HG03354 (cell line): Measurements from ENCODE around the gene PLEKHA3.
"Not testable (repeated sequence)": the region's sequence is repeated elsewhere in the genome, so short reads cannot be mapped to it uniquely, and the experiment has no call there.

Experiments
- ATAC-seq: cut with Tn5 transposase; IDR thresholded peaks from one replicate; pipeline ENCODE4 v1.9.1; 2021; ENCODE audit warnings: mild to moderate bottlenecking; ENCODE audit not compliant: unreplicated experiment, poor library complexity, severe bottlenecking

The PLEKHA3 gene

DNA sequence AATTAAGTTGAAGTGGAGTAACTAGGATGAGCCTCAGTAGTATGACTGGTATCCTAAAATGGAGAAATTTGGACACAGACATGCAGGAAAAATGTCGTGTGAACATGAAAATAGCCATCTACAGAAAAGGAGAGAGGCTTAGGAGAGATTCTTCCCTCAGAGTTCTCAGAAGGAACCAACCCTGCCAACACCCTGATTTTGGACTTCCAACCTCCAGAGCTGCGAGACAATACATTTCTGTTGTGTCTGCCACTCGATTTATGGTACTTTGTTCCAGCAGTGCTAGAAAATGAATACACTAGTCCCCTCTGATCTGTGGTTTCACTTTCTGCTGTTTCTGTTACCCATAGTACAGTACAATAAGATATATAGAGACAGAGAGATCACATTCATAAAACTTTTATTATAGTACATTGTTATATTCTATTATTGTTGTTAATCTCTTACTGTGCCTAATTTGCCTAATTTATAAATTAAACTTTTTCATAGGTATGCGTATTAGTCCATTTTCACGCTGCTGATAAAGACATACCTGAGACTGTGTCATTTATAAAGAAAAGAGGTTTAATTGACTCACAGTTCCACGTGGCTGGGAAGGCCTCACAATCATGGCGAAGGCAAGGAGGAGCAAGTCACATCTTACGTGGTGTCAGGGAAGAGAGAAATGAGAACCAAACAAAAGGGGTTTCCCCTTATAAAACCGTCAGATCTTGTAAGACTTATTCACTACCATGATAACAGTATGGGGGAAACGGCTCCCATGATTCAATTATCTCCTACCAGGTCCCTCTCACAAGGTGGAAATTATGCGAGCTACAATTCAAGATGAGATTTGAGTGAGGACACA lies 41.3 kb downstream of the PLEKHA3 start:
- ATAC-seq: no peak

DNA sequence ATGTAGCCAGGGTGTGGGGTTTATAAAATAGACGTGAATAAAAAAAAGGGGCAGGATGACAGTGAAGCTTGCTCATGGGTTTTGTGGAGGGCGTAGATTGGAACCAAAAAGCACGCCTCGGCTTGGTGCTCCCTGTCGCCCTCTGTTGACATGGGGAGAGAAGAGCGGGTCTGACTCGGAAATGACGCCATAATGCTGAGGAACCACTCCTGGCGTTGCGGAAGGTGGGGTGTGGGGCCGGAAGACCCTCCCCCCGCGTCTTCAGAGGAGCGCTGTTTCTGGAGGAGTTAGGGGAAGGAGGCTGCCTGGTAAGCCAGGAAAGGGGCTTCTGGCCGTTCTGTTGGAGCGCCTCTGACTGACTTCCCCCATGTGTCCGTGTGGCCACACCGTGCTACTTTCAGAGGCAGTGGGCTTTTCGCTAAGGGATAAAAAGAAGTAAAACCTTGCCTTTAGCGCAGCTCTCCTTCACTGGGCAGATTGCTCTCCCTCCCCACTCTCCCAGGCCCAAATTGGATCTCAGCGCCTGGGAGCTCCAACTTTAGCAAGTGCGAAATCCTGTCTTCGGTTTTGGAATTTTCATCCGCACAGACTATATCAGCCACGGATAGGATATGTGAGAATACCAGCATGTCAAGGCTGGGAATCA lies 42.8 kb downstream of the PLEKHA3 start:
- ATAC-seq: peak; percentile 97

DNA sequence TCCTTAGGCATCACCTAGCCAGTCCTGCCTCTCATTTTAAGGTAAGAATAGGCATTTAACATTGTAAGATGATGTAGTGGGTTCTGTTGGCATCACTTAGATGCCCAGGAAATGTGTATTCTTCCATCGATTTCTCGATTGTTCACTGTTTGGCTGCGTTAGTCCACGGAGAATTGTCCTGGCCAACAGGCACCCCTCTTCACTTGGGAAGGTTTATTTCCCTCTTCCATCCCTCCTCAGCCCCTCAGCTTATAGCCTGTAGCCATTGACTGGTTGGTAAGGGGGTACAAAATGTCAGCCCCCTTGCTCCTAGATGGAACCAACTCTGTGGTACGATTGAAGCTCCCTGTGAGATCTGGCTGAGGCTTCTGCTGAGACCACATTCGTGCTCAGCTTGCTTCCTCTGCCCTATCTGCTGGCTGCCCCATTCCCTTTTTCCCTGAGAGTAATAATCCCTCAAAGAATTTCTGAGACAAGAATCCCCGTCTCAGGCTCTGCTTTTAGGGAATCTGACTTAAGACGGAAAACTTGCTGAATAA lies 43.4 kb downstream of the PLEKHA3 start:
- peak; percentile 16 for ATAC-seq

DNA sequence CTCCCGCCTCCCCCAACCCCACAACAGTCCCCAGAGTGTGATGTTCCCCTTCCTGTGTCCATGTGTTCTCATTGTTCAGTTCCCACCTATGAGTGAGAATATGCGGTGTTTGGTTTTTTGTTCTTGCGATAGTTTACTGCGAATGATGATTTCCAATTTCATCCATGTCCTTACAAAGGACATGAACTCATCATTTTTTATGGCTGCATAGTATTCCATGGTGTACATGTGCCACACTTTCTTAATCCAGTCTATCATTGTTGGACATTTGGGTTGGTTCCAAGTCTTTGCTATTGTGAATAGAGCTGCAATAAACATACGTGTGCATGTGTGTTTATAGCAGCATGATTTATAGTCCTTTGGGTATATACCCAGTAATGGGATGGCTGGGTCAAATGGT lies 44.8 kb downstream of the PLEKHA3 start:
- ATAC-seq: not testable (repeated sequence)

DNA sequence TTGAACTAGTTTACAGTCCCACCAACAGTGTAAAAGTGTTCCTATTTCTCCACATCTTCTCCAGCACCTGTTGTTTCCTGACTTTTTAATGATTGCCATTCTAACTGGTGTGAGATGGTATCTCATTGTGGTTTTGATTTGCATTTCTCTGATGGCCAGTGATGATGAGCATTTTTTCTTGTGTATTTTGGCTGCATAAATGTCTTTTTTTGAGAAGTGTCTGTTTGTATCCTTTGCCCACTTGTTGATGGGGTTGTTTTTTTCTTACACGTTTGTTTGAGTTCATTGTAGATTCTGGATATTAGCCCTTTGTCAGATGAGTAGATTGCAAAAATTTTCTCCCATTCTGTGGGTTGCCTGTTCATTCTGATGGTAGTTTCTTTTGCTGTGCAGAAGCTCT lies 45.2 kb downstream of the PLEKHA3 start:
- not testable (repeated sequence) for ATAC-seq

DNA sequence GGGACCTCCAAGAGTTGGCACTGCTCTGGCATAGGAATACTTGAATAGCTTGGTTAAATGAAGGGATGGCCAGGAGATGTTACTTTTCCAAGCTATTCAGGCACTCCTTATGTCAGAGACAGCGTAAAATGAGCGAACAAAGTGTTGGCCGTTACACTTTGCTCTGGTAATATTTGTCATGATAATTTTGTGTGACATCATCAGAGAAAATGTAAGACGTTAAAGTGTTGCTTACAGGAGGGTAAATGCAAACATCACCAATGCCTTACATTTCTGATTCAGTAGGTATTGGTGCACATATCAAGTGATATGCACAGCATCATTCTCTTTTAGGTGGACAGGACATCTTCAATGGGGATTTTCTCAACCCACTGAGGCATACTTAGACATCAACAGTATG lies 46.0 kb downstream of the PLEKHA3 start:
- no peak for ATAC-seq

DNA sequence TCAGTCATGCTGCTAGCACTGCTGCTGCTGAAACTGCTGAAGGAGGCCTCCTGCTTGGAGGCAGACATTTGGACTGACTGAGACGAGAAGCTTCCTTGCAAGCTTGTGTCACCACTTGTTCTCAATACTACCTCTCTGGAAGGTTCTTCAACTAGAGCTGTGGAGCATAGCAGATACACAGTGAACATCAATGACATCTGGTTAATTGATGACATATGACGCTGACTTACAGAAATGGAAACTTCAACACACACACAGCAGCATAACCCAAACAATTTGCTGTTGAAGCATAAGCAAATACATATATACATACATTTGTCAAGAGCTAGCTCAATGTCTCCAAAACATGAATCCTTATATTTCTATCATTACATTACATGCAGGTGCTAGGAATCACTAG lies 47.3 kb downstream of the PLEKHA3 start:
- ATAC-seq: no peak

DNA sequence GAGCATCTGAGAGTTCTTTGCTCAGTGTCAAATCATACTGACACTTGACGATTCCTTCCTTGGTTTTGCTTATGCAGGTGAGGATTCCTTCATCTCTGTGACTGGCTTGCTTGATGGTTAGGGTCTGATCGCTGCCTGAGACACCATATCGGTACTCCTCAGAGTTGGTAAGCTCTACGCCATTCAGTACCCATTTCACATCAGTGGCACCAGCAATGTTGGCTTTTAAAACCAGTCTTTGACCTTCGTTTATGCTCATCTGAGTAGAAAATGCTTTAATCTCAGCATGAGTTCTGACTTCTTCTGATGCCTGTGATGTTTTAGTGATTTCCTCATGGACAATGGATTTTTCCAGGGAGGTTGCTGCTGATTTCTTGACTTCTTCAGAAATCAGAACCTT lies 48.4 kb downstream of the PLEKHA3 start:
- no peak for ATAC-seq

DNA sequence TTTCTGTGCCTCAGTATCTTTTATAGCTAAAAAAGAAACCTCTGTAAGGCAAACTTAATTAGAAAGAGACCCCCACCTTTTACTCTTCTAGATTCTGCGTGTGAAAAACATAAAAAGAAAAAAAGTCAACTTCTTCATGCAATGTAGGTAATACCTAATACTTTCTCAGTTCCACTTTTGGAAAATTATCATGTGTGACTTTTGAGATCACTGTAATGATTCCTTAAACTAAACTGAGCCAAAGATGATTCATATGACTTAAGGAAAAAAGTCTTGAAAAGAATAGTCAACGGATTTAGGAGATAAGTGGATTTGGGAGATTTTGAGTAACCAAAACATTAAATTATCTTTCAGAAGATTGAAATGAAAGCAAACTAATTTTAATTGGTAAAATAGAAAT lies 48.9 kb downstream of the PLEKHA3 start:
- no peak for ATAC-seq

DNA sequence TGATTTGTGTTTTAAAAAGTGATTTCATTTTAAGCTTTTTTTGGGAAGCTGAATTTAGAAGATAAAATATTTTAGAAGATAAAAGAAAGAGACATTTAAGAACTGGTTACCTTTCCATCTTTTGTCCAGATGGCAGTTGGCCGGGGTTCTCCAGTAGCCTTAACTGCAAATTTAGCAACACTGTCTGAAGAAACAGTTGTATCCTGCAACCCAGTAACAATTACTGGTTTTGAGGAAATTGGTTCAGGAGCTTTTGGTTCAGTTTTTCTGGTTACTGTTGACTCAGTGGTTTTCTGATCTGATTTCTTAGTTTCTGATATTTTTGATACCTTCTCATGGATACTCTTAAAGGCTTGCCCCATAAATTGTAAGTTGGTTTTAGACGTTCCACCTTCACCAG lies 49.9 kb downstream of the PLEKHA3 start:
- no peak for ATAC-seq

DNA sequence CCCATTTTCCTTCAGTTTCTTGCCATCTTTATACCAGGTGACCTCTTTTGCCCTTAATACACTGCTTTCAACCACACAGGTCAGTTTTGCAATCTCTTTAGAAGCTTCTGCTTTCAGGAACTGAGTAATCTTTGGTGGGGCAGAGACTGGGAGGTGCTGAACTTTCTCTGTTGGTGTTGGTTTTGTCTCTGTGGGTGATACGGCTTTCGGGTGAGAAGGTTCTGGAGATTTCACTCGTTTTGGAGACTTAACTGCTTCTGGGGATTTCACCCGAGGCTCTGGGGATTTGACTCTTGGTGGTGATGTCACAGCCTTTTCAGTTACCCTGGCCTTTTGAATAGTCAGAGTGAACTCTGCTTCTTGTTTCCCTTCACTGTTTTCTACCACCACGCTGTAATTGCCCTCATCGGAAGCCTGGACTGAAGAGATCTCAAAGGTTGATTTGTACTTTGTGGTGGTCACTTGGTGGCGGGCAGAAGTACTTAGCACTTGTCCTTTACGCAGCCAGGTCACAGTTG lies 50.4 kb downstream of the PLEKHA3 start:
- peak; percentile 96 for ATAC-seq

DNA sequence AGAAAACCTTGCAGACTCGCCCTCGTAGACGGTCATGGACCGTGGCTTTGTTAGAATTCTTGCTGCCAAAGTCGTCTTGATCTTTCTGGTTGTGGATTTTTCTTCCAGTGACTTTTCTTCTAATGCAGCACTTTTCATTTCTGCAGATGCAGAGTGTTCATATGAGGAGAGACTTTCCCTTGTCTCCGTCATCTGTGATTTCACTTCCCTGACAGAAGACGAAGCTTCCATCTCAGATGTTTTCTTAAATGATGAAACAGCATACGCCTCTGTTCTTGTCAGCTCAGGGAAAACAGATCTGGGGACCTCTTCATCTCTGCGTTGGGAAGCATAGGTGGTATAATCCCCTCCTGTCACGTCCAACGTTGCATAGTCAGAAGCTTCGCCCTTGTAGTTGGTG lies 50.9 kb downstream of the PLEKHA3 start:
- ATAC-seq: no peak

DNA sequence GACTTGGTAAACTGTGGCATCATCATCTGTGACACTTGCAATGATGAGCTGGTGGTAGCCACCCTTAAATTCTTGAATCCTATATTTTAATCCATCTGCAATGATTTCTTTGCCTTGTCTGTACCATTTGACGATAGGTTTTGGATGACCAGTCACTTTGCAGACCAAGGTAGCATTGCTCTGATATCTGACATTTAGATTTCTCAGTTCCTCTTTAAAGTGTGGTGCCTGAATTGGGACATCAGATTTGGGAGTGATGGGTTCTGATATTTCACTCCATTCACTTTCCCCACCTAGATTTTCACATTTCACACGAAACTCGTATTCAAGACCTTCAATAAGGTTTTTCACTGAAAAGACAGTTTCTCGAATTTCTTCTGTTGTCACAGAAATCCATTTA lies 55.8 kb downstream of the PLEKHA3 start:
- ATAC-seq: no peak

DNA sequence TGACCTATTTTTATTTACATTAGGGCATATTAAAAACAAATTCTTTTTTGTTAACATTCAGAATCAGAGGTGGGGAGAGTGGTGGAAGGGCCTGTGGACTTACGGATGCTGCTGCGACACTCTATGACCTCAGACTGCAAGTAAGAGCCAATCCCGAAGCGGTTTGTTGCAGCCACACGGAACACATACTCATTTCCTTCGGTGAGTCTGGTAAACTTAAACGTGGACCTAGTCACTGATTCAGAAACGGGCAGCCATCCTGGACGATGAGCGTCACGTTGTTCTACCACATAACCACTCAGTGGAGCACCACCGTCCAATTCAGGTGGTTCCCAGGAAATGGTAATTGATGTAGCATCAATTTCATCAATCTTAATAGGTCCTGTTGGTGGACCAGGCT lies 61.9 kb downstream of the PLEKHA3 start:
- no peak for ATAC-seq

DNA sequence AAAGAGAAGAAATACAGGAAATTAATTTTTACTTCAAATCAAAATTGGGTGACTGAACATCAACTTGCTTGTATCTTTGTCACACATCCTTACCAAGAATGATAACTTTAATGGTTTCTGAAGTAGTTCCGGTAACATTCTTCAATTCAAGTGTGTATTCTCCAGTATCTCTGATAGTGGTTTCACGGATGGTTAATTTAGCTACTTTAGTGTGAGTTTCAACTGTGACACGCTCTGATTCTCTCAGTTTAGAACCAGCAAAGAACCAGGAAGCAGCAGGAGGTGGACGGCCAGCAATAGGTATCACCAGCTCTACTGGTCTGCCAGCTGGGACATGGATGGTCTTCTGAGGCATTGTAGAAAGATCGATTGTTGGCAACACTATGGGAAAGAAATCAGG lies 62.3 kb downstream of the PLEKHA3 start:
- no peak for ATAC-seq

DNA sequence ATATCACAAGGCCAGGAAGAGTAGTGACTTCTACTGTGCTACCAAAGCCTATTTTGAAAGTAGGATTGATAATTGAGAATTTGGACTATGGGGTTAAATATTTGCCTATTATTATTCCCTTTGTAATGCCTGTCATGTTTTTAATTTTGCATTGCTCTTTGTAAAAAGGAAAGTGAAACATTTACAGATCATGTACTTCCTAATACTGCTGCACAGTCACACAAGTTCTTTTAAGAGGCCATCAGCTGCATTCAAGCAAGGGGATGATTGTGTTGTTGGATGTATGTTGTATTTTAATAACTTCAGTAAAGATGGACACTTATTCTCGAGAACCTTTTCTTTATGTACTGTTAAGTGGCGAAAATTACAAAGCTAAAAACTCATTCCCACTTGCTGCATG lies 70.1 kb downstream of the PLEKHA3 start:
- ATAC-seq: no peak

DNA sequence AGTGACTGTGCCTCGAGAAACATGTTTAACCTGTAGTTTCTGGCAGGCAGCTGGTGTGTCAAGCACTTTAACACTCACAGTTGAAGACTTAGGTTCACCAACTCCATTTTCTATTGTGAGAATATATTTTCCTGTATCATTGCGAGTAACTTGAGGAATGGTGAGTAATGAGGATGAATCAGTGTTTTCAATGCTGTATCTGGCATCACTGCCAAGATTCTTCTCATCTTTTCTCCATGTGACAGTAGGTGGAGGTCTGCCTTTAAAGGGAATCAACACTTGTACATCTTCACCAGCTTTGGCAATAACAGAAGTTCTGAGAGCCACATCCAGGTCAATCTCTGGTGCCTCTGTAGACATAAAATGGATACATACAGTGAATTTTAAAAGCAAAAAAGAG lies 72.8 kb downstream of the PLEKHA3 start:
- no peak for ATAC-seq
